ENCODE measurements around the gene CEP19.

CEP19 gene

GRCh38 chr3:196662711-196663571, 49.1 kb downstream of the CEP19 start:
- DNase-seq (ENCODE audit: low read depth, low spot score): no peak
- TF ChIP-seq CTCF (IDR thresholded peaks at IDR 0.05; ENCODE audit: low read depth, low read length): no peak
- in situ Hi-C loops (cut with HindIII; ENCODE audit: low sequenced_read_pairs): no loop called here

DNA sequence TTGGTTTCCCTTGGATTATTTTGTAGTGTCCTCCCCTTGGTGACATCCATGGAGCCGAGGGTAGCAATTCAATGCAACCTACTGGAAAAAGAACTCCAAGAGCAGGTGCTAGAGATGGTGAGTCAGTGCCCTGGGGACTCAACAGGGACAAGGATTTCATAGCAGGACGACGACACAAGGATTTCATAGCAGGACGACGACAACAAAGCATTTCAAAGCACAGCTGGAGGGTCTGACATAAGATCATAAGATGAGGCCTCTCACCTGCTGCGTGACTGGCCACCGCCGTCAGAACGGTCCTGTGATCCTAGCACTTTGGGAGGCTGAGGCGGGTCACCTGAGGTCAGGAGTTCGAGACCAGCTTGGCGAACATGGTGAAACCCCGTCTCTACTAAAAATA, 50.0 kb downstream of the CEP19 start:
- H3K4me3 ChIP-seq (ENCODE audit: low read depth, low read length): no peak overlapping the region
- no peak for TF ChIP-seq CTCF (IDR thresholded peaks at IDR 0.05; ENCODE audit: low read depth, low read length)
- in situ Hi-C loops (cut with HindIII; ENCODE audit: low sequenced_read_pairs): no loop called here
- no peak for DNase-seq (ENCODE audit: low read depth, low spot score)

More at GRCh38 chr3:196662711-196663571, 49.1 kb downstream of the CEP19 start:
- H3K4me3 ChIP-seq (ENCODE audit: low read depth, low read length): no peak overlapping the region

DNA sequence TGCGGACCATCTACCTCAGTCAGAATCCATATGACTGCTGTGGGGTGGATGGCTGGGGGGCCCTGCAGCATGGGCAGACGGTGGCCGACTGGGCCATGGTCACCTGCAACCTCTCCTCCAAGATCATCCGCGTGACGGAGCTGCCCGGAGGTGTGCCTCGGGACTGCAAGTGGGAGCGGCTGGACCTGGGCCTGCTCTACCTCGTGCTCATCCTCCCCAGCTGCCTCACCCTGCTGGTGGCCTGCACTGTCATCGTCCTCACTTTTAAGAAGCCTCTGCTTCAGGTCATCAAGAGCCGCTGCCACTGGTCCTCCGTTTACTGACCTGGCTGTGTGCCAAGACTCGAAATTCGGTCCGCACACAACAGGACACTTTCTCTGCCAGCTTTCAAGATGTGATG, 50.6 kb downstream of the CEP19 start:
- in situ Hi-C loops (cut with HindIII; ENCODE audit: low sequenced_read_pairs): no loop called here
- DNase-seq (ENCODE audit: low read depth, low spot score): no peak
- no peak for TF ChIP-seq CTCF (IDR thresholded peaks at IDR 0.05; ENCODE audit: low read depth, low read length)
- no peak overlapping the region for H3K4me3 ChIP-seq (ENCODE audit: low read depth, low read length)

GRCh38 chr3:196660381-196661166, 51.5 kb downstream of the CEP19 start:
- in situ Hi-C loops (cut with HindIII; ENCODE audit: low sequenced_read_pairs): no loop called here
- no peak for TF ChIP-seq CTCF (IDR thresholded peaks at IDR 0.05; ENCODE audit: low read depth, low read length)
- H3K4me3 ChIP-seq (ENCODE audit: low read depth, low read length): no peak overlapping the region
- no peak for DNase-seq (ENCODE audit: low read depth, low spot score)

GRCh38 chr3:196659901-196660351, 52.1 kb downstream of the CEP19 start:
- no peak overlapping the region for H3K4me3 ChIP-seq (ENCODE audit: low read depth, low read length)
- no peak for DNase-seq (ENCODE audit: low read depth, low spot score)
- in situ Hi-C loops (cut with HindIII; ENCODE audit: low sequenced_read_pairs): no loop called here
- no peak for TF ChIP-seq CTCF (IDR thresholded peaks at IDR 0.05; ENCODE audit: low read depth, low read length)

Data from astrocyte of the spinal cord (primary cell).